ENCODE results near the gene PRKCB.

The PRKCB gene

DNA sequence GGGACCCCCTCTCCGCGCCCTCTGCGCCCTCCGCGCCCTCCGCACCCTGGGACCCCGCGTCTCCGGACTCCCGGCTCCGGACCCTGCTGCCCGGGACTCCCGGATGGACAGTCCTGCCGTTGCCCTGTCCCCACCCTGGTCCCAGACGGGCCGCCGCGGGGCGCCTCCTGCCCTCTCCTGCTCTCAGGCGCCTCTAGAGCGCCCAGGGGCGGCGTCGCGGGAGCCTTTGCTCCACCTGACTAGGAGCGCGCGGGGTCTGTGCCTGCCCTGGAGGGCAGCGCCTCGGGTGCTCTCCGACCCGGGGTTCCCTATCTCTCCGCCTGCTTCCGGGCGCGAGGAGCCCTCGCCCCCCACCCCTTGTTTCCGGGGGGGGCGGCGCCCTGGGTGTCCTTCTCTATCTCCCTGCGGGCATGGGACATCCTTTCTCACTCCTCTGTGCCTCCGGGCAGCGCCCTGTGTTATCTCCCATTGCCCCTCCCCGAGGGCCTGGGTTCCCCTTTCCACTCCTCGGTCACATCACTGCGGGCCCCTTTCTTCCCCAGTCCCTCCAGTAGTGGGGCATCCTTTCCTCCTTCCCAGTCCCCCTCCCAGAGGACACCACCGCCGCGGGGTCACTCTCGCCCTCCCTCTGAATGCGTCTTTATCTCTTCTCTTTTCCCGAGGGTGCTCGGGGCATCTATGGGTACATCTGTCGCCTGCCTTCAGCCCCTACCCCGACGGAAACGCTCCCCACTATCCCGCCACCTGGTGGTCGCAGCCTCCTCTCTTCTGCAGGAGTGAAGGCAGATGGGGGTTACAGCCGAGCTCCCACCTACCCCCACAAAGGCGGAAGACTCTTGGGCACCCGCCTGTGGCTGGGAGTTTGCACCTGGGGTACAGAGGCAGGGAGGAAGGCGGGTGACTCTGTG, 875 bp downstream of the PRKCB start:
- peak; percentile 48 for DNase-seq

DNA sequence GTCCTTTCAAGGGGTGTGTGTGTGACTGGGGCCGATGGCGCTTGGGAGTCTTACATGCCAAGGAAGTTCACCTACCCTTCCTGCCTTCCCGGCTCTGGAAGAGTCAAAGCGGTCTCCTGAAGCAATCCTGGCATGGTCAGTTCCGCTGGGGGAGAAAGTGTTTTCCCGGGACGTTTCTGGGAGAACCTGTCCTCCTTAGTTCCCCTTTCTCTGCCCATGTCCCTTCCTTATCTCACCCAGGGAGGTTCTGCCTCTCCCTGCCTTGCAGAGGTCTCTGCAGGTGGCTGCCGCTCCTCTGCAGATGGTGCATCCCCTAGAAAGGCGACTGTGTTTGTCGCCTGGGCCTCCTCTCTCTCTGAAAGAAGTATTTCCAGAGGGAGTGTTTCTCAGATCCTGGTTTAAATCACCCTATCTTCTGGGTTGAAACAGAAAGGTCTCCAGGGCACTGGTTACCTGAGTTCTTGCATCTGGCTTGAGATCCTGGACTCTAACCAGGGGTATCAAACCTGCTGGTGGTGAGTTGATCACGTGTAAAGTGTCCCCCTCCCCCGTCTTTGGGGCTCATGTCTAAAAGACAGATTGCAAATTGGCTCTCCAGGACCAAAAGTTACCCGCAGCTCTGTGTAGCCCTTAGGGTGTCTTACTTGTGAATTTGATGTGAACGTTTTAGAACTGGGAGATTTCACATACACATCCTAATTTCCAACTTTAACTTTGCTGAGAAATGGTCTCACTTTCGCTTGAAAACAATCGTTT, 1.9 kb downstream of the PRKCB start:
- DNase-seq = no peak

DNA sequence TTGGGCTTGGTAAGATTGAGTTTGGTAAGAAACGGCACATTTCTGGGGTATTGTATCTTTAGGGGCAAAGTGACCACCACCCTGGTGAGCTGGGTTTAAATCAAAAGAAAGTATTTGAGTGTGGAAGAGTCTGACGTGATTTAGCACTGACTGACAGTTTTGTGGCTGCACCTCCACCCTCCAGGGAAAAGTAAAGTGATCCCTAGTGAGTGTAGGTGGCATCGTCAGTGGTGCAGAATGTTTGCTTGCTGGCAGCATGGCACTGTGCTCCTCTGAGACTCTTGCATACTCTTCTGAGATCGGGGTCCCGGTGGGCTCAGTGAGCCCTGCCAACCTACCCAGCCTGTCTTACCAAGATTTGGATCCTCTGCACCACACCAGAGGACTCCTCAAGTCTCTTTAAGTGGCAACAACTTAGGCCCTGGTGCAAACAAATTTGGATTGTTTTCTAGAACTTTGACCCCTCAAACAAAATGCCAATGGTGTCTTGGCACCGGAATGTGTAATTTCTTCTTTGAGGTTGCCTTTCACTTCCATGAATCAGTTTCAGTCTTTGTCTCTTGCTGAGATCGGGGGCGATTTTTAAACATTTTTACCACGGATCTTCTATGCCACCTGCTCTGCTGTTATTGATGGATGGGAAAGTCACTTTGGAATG, 2.8 kb downstream of the PRKCB start:
- DNase-seq = no peak

DNA sequence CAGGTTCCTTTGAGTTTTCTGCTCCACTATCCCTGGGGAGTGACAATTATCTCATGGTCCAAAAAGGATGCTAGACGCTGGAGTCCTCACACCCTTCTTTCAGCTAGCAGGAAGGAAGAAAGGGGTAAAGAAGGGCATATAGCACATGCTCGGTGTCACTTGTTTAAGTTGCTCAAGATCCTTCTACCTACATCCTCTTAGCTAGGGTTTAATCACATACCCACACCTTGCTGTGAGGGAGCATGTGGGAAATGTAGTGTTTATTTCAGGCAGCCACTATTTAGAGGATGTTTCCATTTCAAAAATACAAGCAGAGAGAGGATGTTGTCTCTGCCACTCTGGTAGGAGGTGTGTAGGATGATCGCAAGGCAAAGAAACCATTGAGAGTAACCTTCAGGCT, 4.5 kb downstream of the PRKCB start:
- no peak for DNase-seq

DNA sequence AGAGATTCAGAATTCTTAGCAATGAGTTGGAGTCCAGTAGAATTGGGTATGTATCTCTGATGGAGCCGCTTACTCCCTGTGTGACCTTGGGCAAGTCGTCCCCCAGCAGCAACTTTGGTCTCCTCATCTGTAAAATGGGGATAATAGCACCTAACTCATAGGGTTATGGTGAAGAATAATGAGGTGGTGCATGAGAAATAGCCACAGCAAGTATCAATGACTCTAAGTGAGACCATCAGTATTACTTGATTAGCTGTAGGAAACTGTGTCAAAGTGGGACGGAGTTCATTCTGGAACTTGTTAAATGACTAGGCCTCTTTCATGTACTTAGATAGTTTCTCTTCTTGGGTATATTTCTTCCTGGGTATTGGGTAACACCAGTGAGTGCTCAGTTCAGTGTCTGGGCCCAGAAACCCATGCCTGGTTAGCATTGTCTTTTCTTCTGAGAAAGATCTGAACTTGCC, 6.4 kb downstream of the PRKCB start:
- peak; percentile 94 for DNase-seq

DNA sequence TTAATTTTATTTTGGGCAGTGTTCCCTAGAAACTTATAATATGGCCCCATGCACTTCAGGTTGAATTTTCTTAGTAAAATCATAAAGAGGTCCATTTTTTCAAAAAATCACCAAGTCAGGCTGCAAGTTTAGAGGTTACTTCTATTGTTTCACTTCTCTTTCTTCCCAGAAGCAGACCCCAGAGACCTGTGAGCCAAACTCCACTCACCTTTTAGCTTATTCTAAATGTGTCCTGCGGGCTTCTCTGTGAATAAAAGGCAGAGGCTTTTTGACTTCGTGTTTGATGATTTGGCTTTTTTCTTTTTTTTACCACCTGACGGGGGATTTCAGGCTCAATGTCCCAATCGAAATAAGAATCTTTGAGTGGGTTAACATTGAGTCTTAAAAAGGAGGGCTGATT, 7.4 kb downstream of the PRKCB start:
- DNase-seq = no peak

DNA sequence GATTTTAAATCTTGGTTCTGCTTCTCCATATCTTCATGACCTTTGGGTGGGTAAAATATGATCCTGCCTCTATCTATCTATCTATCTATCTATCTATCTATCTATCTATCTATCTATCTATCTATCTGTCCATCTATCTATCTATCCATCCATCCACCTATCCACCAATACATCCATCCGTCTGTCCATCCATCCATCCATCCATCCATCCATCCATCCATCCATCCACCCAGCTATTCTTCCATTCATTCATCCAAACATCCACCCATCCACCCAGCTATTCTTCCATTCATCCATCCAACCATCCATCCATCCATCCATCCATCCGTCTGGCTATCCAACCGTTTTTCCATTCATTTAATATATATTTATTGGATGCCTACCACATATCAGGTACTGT, 11.5 kb downstream of the PRKCB start:
- DNase-seq = no peak

DNA sequence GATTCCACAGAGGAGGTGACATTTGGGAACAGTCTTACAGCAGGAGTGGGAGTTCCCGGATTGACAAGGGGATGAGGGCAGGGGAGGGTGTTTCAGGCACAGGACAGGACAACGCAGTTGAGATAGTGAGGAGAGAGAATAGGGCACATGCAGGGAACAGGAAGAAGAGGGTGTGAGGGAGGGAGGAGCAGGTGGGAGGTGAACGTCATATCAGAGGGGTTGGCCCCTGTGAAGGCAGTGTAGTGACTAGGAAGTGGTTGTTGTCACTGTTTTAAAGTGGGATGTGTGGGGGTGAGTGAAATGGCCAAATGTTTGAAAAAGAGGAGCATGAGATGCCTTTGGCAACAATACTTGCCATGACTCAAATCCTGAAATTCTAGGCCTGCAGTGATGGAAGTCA, 12.2 kb downstream of the PRKCB start:
- peak; percentile 62 for DNase-seq

DNA sequence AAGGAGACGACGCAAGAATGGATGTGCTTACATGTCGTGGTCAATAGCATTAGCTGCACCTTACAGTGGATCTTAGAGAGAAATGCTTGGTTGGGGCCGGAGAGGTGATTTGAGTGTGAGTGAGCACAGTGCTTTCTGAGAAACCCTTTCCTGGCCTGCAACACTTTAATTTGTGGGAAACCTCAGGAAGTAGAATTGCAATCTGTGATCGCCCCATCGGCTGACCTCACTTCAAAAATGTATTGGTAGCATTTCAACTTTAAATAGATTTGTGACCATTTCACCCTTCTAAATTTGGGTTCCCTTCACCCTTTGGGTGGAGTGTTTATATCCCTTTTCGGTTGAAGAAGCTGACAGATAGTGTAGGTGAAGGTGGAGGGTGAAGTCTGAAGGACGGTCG, 13.2 kb downstream of the PRKCB start:
- DNase-seq = no peak

DNA sequence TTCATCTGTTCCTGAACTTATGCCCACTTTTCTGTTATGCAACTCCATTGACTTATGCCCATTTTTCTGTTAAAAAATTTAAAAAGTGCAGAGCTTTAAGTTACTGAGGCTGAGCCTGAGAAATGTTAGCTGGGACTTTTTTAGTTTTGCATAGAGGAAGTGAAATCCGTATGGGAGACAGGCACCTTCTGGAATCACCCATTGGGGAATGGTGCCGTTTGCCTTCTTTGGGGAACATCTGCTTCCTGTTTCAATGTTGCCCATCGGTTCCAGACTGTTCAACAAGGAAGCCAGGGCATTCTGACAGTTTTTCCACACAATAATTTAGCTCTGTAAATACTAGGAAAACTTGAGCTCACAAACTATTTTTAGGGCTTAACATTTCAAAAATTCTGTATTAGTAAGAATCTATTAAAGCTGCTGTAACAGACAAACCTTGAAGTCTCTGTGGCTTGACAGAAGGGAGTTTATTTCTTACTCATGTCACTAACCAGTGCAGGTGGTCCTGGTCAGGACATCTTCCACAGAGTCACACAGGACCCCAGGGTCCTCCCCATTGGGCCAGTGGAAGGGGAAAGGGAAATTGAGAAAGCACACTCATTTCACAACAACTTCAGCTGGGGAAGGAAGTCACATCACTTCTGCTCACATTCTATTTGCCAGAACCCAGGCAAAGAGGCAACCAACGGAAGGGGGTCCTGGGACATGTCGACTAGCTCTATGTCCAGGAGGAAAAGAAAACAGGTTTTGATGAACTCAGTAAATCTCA, 17.2 kb downstream of the PRKCB start:
- no peak for DNase-seq

DNA sequence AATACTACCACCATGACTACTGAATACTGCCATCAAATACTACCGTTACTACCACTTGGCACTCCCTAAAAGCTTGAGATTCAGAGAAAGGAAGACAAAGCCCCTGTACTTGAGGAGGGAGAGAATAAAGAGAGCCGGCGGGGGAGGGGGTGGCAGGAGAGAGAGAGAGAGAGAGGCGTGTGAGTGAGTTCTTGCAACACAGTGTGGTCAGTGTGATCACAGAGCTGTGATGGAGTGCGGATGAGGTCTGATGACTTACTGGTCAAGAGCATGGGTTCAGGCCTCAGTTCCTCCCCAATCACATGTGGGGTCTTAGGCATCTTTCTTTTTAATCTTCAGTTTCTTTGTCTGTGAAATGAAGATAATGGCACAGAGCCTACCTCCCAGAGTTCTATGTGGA, 19.2 kb downstream of the PRKCB start:
- DNase-seq = no peak

DNA sequence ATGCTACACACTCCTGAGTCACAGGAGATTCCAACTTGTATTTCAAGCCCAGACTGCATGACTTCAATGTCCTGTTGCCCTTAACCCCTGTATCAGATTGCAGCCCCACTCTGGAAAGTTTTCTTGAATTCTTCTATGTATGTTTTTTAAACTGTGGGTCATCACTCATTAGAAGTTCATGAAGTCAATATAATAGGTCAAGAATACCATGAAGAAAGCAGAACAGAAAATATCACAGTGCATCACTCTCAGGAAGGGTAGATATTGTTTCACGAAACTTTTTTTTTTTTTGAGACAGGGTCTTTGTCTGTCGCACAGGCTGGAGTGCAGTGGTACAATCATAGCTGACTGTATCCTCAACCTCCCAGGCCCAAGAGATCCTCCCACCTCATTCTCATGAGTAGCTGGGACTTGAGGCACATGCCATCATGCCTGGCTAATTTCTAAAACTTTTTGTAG, 20.5 kb downstream of the PRKCB start:
- DNase-seq = no peak

DNA sequence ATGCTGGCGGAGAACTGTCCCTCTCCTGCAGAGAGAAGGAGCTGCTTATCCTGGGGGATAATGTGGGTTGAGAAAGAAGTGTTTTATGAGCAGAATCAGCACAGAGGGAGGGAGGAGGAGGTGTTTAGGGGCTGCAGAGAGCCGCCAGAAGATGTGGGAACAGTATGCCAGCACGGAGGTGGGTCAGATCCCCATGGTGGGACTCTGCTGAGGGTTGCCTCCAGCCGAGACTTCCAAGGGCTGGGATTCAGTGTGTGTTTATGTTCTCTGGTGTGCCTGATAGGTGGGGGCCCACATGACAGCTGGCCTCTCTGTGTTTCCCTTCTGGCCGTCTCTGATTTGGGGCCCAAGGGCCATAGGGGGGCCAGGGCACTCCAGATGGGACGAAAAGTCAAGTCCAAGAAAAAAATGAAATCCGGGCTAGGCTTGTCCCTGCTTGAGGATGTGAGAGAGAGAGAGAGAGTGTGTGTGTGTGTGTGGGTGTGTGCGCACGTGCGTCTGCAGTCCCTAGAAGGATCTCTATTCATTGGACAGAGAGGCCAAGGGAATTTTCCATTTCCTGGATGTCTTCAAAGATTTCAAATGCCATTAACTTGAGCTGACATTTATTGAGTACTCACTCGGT, 21.6 kb downstream of the PRKCB start:
- DNase-seq = no peak

DNA sequence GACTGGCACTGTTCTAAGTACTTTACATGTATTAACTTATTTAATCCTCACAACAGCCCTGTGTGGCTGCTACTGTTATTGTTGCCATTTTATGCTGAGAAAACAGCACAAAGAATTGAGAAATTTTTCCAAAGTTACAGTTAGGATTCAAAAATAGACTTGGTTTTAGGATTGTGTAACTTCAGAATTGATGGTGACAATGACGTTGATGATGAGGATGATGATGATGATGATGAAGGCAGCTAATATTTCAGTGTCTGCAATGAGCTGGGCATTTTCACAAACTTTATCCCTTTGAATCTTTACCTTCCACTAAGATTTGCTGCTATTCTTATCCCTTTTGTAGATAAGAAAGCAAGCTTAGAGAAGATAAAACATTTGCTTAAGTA, 22.1 kb downstream of the PRKCB start:
- DNase-seq = no peak

DNA sequence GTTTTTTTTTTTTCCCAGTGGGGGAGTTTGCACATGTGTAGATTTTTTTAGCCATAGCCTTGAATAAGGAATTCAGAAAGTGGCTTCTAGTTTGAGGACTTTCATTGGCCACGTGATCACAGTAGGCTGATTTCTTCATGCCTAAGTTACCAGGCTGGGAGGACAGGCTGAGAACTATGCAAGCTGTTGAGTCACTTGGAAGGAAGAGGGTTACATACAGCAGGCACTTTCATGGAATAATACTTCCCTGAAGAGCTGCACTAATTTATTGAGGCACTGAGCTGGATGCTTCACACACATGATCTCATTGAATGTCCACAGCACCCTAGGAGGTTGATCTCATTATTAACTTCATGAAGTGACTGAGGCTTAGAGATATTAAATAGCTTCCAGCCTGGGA, 22.8 kb downstream of the PRKCB start:
- DNase-seq = no peak

DNA sequence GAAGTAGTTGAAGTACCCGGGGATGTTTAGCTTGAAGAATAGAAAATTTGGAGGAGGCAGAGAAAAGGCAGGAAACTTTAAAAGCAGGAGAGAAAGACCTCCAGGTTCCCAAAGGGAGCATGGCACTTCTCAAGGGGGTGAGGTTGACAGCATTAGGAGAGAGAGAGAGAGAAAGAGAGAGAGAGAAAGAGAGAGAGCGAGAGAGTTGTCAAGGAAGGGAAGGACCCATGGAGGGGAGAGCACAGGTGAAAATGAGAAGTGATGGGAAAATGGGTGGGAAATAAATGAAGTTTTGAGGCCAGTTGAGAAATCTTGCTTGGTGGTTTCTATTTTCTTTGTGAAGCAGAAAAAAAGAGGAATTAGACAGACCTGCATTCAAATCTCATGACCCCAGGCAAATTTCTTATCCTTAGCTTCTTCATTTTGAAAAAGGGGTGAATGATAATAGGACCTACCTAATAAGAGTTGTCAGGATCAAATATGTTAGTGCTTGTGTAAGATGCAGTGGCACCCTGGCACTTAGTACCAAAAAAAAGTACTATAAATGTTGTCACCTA, 24.0 kb downstream of the PRKCB start:
- no peak for DNase-seq

DNA sequence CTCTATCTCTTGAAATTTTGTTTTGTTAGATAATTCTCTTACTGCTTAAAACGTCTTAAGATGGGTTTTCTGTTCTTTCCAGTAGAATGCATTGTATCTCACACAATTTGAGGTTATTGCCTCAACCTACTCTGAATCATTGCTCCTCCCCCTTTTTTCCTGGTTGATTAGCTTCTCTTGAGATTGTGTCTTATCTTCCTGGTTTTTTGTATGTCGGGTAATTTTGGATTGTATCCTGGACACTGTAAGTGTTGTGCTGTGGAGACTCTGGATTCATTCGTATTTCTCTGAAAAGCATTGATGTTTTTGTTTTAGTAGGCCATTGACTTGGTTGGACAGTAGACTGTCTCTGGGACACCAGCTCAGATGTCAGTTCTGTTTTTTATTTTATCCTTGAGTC, 26.1 kb downstream of the PRKCB start:
- no peak for DNase-seq

DNA sequence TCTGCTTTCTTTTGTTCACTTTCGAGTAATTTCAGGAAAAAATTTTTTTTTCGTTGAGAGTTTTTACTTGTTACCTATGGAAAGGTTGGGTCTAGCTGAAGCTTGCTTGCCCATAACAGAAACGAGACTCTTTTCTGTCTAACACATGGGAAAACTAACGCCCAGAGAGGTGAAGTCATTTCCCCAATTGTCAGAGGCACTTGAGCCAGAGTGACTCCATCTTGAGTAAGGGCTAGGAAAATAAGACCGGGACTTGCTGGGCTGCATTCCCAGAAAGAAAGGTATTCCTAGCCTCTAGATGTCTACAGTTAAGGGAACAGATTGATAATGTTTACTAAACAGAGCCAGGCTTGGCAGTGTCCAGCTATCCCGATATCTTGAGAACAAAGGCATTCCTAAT, 26.8 kb downstream of the PRKCB start:
- no peak for DNase-seq

DNA sequence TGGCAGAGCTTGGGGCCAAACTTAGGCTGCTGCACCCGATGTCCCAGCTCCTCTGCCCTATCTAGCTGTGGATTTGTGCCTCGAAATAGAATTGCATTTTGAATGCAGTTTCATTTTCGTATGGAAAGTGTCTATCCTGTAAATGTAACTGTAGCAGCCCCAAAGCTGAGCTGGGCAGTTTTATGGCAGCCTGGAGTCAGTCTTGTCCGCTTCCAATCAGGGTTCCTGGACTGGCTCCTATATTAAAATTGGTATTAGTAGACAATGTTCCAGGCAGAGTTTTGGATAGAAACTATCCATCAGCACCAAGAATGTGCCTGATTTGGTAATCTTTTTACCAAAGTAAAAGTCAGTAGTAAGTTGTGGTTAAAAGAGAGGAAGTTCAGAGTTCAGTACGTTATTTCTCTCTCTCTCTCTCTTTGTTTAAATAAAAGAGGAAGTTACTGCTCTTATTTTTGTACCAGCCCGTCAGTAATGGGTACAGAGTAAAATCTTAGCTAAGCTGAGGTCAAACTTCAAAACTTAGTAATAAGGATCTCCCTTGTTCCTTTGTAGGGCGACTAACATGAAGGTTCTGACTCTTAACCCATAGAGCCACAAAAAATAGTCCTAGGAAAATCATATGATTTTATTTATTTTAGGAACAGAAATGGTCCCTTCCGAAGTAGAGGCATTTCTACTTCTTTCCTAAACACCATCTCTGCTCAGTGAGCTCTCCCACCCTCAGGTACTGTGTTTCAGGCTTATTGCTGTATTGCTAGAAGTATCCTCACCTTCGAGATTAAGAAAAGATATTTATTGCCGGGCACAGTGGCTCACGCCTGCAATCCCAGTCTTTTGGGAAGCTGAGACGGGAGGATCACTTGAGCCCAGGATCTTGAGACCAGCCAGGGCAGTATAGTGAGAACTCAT, 28.0 kb downstream of the PRKCB start:
- DNase-seq = peak; percentile 63

DNA sequence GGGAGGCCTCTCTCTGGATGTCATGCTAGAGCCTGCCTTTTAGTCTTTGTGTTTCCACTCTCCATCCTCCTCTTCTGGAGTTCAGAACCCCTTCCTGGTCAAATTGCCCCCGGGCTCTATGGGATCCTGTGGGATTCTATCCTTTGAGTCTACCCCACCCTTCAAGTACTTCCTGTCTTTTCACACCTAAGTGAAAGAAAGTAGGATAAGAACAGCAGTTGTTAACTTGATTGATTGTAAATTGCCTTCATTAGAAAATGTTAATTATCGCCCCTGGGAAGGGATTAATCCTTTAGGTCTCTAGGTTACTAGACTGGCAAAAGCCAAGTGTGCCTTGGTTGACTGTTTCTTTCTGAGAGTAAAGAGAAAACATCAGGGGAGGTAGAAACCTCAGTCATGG, 30.1 kb downstream of the PRKCB start:
- DNase-seq = no peak

DNA sequence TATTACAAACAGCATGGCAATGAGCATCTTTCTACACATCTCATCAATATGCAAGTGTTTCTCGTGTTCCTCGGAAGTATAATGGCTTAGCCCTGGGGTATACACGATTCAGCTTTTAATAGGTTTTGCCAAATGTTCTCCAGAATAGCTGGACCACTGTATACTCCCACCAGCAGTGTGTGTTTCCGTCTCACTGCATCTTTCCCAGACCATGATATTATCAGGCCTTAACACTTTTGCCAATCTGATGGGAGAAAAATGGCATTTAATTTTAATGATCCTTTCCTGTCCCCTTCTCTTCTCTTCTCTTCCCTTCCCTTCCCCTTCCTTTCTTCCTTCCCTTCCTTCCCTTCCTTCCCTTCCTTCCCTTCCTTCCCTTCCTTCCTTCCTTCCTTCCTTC, 30.8 kb downstream of the PRKCB start:
- DNase-seq = no peak
